OCI-LY1 (cell line): ENCODE measurements around the gene ICA1.

Source experiments
- H2AFZ ChIP-seq: fragments of 200-600 bp; sonication (generic), shearing (Covaris generic); 2 replicates; pipeline ENCODE4 v1.6.0; 2014; ENCODE audit warnings: antibody characterized with exemption, mild to moderate bottlenecking, low read length
- H3F3A ChIP-seq: fragments of 200-600 bp; sonication (generic), shearing (Covaris generic); 2 replicates; pipeline ENCODE4 v1.6.0; 2014; ENCODE audit warnings: mild to moderate bottlenecking, antibody characterized with exemption, low read length, moderate library complexity; ENCODE audit not compliant: insufficient read depth
- H3K27ac ChIP-seq: fragments of 200-600 bp; sonication (generic); 2 replicates; pipeline ENCODE4 v1.5.1; 2014; ENCODE audit warnings: low read length, mixed run types, mild to moderate bottlenecking, low read depth; ENCODE audit not compliant: poor library complexity, severe bottlenecking
- H3K27me3 ChIP-seq: fragments of 200-600 bp; sonication (generic); 2 replicates; pipeline ENCODE4 v1.6.0; 2014; ENCODE audit warnings: antibody characterized with exemption, mild to moderate bottlenecking, low read length, moderate library complexity; ENCODE audit not compliant: insufficient read depth
- H3K36me3 ChIP-seq: fragments of 200-600 bp; sonication (generic); 2 replicates; pipeline ENCODE4 v1.6.1; 2014; ENCODE audit warnings: mild to moderate bottlenecking, antibody characterized with exemption, low read length, moderate library complexity, mixed read lengths; ENCODE audit not compliant: insufficient read depth
- H3K4me1 ChIP-seq: fragments of 200-600 bp; sonication (generic); 2 replicates; pipeline ENCODE4 v1.5.1; 2014; ENCODE audit warnings: mild to moderate bottlenecking, low read length, moderate library complexity; ENCODE audit not compliant: insufficient read depth, severe bottlenecking
- H3K4me2 ChIP-seq: fragments of 200-600 bp; sonication (generic), shearing (Covaris generic); 2 replicates; pipeline ENCODE4 v1.6.1; 2014; ENCODE audit warnings: low read length
- H3K4me3 ChIP-seq: fragments of 200-600 bp; sonication (generic); 2 replicates; pipeline ENCODE4 v1.5.1; 2014; ENCODE audit warnings: low read length, low read depth, mild to moderate bottlenecking, mixed read lengths; ENCODE audit not compliant: poor library complexity, severe bottlenecking
- H3K79me2 ChIP-seq: fragments of 200-600 bp; shearing (Covaris generic); 2 replicates; pipeline ENCODE4 v1.6.1; 2016; ENCODE audit warnings: mixed run types, low read length, mixed read lengths; ENCODE audit not compliant: insufficient read depth
- H3K9ac ChIP-seq: fragments of 200-600 bp; sonication (generic), shearing (Covaris generic); 2 replicates; pipeline ENCODE4 v1.6.1; 2014; ENCODE audit warnings: mild to moderate bottlenecking, low read length, mixed read lengths
- H3K9me2 ChIP-seq: fragments of 200-600 bp; sonication (generic), shearing (Covaris generic); 2 replicates; pipeline ENCODE4 v1.6.1; 2014; ENCODE audit warnings: low read depth, mild to moderate bottlenecking, low read length, mixed read lengths
- H3K9me3 ChIP-seq: fragments of 200-600 bp; shearing (Covaris generic); 2 replicates; pipeline ENCODE4 v1.6.1; 2014; ENCODE audit warnings: low read length, mixed read lengths
- H4K20me1 ChIP-seq: fragments of 200-600 bp; sonication (generic), shearing (Covaris generic); 2 replicates; pipeline ENCODE4 v1.6.0; 2016; ENCODE audit warnings: mild to moderate bottlenecking, low read length; ENCODE audit not compliant: insufficient read depth
- CTCF ChIP-seq: fragments of 200-600 bp; sonication (generic), shearing (Covaris generic); IDR thresholded peaks from 2 replicates; pipeline ENCODE4 v1.5.1; 2017; ENCODE audit warnings: mild to moderate bottlenecking, antibody characterized with exemption, low read length, moderate library complexity, mixed read lengths
- EZH2 ChIP-seq: fragments of 200-600 bp; sonication (generic), shearing (Covaris generic); IDR thresholded peaks from 2 replicates; pipeline ENCODE4 v1.8.0; 2017; ENCODE audit warnings: borderline replicate concordance, mixed run types, mild to moderate bottlenecking, antibody characterized with exemption, low read length, moderate library complexity, mixed read lengths

ICA1 gene

GRCh38 chr7:8094164-8095140 is 167.5 kb downstream of the ICA1 start:
- H3K79me2 ChIP-seq = no peaks in the 10 kb centered on the region
- no peak overlapping the region for H3K4me2 ChIP-seq
- H2AFZ ChIP-seq = no peak overlapping the region
- no peak for TF ChIP-seq EZH2
- TF ChIP-seq CTCF = no peak
- H3K36me3 ChIP-seq = no peaks in the 10 kb centered on the region
- H3K27ac ChIP-seq = no peak overlapping the region
- H3F3A ChIP-seq = no peaks in the 10 kb centered on the region
- H4K20me1 ChIP-seq = no peaks in the 10 kb centered on the region
- H3K9ac ChIP-seq = no peak overlapping the region
- no peak overlapping the region for H3K4me3 ChIP-seq
- no peaks in the 10 kb centered on the region for H3K27me3 ChIP-seq
- H3K9me3 ChIP-seq = 0 out of 2 replicates have a peak, but pooled peaks cover 3% of the 10 kb centered on the region
- no peaks in the 10 kb centered on the region for H3K9me2 ChIP-seq
- H3K4me1 ChIP-seq = no peaks in the 10 kb centered on the region

GRCh38 chr7:8092140-8092539 is 169.8 kb downstream of the ICA1 start:
- H3K9me2 ChIP-seq = no peaks in the 10 kb centered on the region

More at GRCh38 chr7:8092140-8092539, 169.8 kb downstream of the ICA1 start:
- no peaks in the 10 kb centered on the region for H4K20me1 ChIP-seq
- no peaks in the 10 kb centered on the region for H3K27me3 ChIP-seq
- 0 out of 2 replicates have a peak, but pooled peaks cover 3% of the 10 kb centered on the region for H3K9me3 ChIP-seq
- no peak overlapping the region for H3K4me2 ChIP-seq
- H3K4me1 ChIP-seq = no peaks in the 10 kb centered on the region
- no peaks in the 10 kb centered on the region for H3K79me2 ChIP-seq
- TF ChIP-seq CTCF (no peak), EZH2 (no peak)
- no peak overlapping the region for H3K27ac ChIP-seq
- no peaks in the 10 kb centered on the region for H3F3A ChIP-seq
- peaks cover 7% of the 10 kb centered on the region; the same call in 1 of the 2 replicates for H3K36me3 ChIP-seq
- H3K4me3 ChIP-seq = no peak overlapping the region
- no peak overlapping the region for H2AFZ ChIP-seq
- H3K9ac ChIP-seq = no peak overlapping the region
